H1 (cell line): Measurements from ENCODE around the gene SLC6A3. TPM values are rescaled to one million over a fixed set of nuclear protein-coding genes. Genes with fewer than 3 reads are reported as not detected.

Experiments used
- CTCF ChIA-PET: fragments of 300-600 bp; sonication (Branson Sonifier 250); formaldehyde crosslinking; loops from one replicate; lab custom pipeline; 2021; ENCODE audit not compliant: partially characterized antibody; lab: Charles Lee
- POLR2A ChIA-PET: fragments of 300-600 bp; sonication (Branson Sonifier 250); formaldehyde crosslinking; loops from one replicate; lab custom pipeline; 2021; ENCODE audit warnings: inconsistent platforms; ENCODE audit not compliant: partially characterized antibody; lab: Charles Lee
- DNase-seq, 2 experiments: peaks; one replicate each; pipeline versions ENCODE4 v3.0.0 to v3.0.0-alpha.2; 2010 to 2022; ENCODE audit warnings: low spot score in 2 of 2, low read depth in 1 of 2, mixed read lengths in 1 of 2
- FAIRE-seq: peaks from 2 replicates; lab custom pipeline; 2011; peaks lifted over from hg19 to GRCh38; lab: Jason Lieb, UNC
- H2AFZ ChIP-seq: 2 replicates; pipeline ENCODE4 v1.8.1; 2012; ENCODE audit warnings: low read length, inconsistent platforms
- H2AK5ac ChIP-seq: 2 replicates; pipeline ENCODE4 v1.6.1; 2013; ENCODE audit warnings: low read depth, low read length
- H2BK120ac ChIP-seq: replicated peaks from 2 replicates; pipeline ENCODE3; 2013; ENCODE audit warnings: low read depth, low read length, inconsistent platforms
- H2BK12ac ChIP-seq: 2 replicates; pipeline ENCODE4 v1.6.1; 2013; ENCODE audit warnings: low read depth, low read length
- H2BK15ac ChIP-seq: 2 replicates; pipeline ENCODE4 v1.6.1; 2013; ENCODE audit warnings: low read length
- H2BK20ac ChIP-seq: 2 replicates; pipeline ENCODE4 v1.6.1; 2013; ENCODE audit warnings: low read length
- H2BK5ac ChIP-seq: 2 replicates; pipeline ENCODE4 v1.6.1; 2013; ENCODE audit warnings: low read depth, low read length
- H3K14ac ChIP-seq: 2 replicates; pipeline ENCODE4 v1.6.1; 2013; ENCODE audit warnings: inconsistent platforms; ENCODE audit not compliant: insufficient read length
- H3K18ac ChIP-seq: 2 replicates; pipeline ENCODE4 v1.6.1; 2013; ENCODE audit warnings: low read length; ENCODE audit errors: extremely low read depth
- H3K23ac ChIP-seq: 2 replicates; pipeline ENCODE4 v1.6.1; 2013; ENCODE audit warnings: inconsistent platforms; ENCODE audit not compliant: insufficient read length
- H3K23me2 ChIP-seq: 2 replicates; pipeline ENCODE4 v1.6.1; 2013; ENCODE audit warnings: low read depth, low read length
- H3K27ac ChIP-seq: 2 replicates; pipeline ENCODE4 v1.6.1; 2011; ENCODE audit warnings: low read depth, low read length, inconsistent platforms
- H3K27me3 ChIP-seq, 4 experiments: replicated peaks in 1 of 4; 1 replicate in 1 of 4; 2 replicates in 3 of 4; pipeline versions ENCODE4 v1.6.1 to v1.8.1; 2011 to 2013; ENCODE audit warnings: low read length in 3 of 4, mild to moderate bottlenecking in 3 of 4, inconsistent platforms in 2 of 4, mixed read lengths in 2 of 4, moderate library complexity in 1 of 4; ENCODE audit not compliant: control insufficient read depth in 3 of 4, insufficient read depth in 3 of 4; ENCODE audit errors: extremely low read depth in 1 of 4
- H3K36me3 ChIP-seq, 4 experiments: 2 replicates each; pipeline versions ENCODE4 v1.6.1 to v1.8.1; 2011 to 2013; ENCODE audit warnings: mild to moderate bottlenecking in 4 of 4, low read length in 3 of 4, moderate library complexity in 2 of 4, control low read depth in 1 of 4, inconsistent platforms in 1 of 4; ENCODE audit not compliant: insufficient read depth in 4 of 4, control insufficient read depth in 2 of 4
- H3K4ac ChIP-seq: replicated peaks from 2 replicates; pipeline ENCODE3; 2013; ENCODE audit warnings: low read length, low read depth, mixed read lengths, inconsistent platforms; ENCODE audit not compliant: insufficient read length
- H3K4me1 ChIP-seq, 4 experiments: replicated peaks in 1 of 4; 1 replicate in 1 of 4; 2 replicates in 3 of 4; pipeline versions ENCODE4 v1.6.1 to v1.8.1; 2011 to 2013; ENCODE audit warnings: low read length in 3 of 4, inconsistent platforms in 2 of 4, mixed read lengths in 1 of 4; ENCODE audit not compliant: insufficient read depth in 4 of 4, control insufficient read depth in 3 of 4
- H3K4me2 ChIP-seq, 2 experiments: 2 replicates each; pipeline versions ENCODE4 v1.6.1 to v1.8.1; 2011 to 2013; ENCODE audit warnings: low read depth in 2 of 2, low read length in 2 of 2, control low read depth in 1 of 2, inconsistent platforms in 1 of 2, mild to moderate bottlenecking in 1 of 2; ENCODE audit not compliant: insufficient read depth in 1 of 2
- H3K4me3 ChIP-seq, 4 experiments: fragments of 200-600, 300-600 bp in 1 of 4; sonication (generic), shearing (Covaris generic), sonication (Bioruptor Twin) in 1 of 4; 2 replicates each; pipeline versions ENCODE4 v1.5.1 to v1.8.1; 2011 to 2016; ENCODE audit warnings: low read length in 4 of 4, low read depth in 3 of 4, control low read depth in 2 of 4, inconsistent platforms in 2 of 4, mild to moderate bottlenecking in 2 of 4, mixed read lengths in 1 of 4, moderate library complexity in 1 of 4; ENCODE audit not compliant: insufficient read depth in 2 of 4; ENCODE audit errors: extremely low read depth in 1 of 4
- H3K56ac ChIP-seq: replicated peaks from 2 replicates; pipeline ENCODE3; 2013; ENCODE audit warnings: low read depth, mild to moderate bottlenecking, mixed read lengths, low read length, inconsistent platforms; ENCODE audit not compliant: insufficient read length
- H3K79me1 ChIP-seq: 2 replicates; pipeline ENCODE4 v1.6.1; 2013; ENCODE audit warnings: low read depth, low read length, control low read depth
- H3K79me2 ChIP-seq, 2 experiments: 2 replicates each; pipeline versions ENCODE4 v1.6.1 to v1.8.1; 2012 to 2013; ENCODE audit warnings: low read length in 2 of 2, mild to moderate bottlenecking in 2 of 2, inconsistent platforms in 1 of 2; ENCODE audit not compliant: insufficient read depth in 2 of 2, control insufficient read depth in 1 of 2
- H3K9ac ChIP-seq, 4 experiments: replicated peaks in 1 of 4; 1 replicate in 1 of 4; 2 replicates in 3 of 4; pipeline versions ENCODE4 v1.6.1 to v1.8.1; 2011 to 2013; ENCODE audit warnings: low read depth in 3 of 4, low read length in 3 of 4, control low read depth in 2 of 4, mild to moderate bottlenecking in 2 of 4, moderate library complexity in 2 of 4, inconsistent platforms in 1 of 4; ENCODE audit errors: extremely low read depth in 1 of 4
- H3K9me3 ChIP-seq, 2 experiments: 2 replicates each; pipeline versions ENCODE4 v1.6.1 to v1.8.1; 2012 to 2013; ENCODE audit warnings: mild to moderate bottlenecking in 2 of 2, moderate library complexity in 2 of 2, control low read depth in 1 of 2, inconsistent platforms in 1 of 2, low read depth in 1 of 2, low read length in 1 of 2, mixed read lengths in 1 of 2; ENCODE audit not compliant: insufficient read depth in 2 of 2
- H4K20me1 ChIP-seq, 2 experiments: replicated peaks in 1 of 2; 2 replicates each; pipeline versions ENCODE3 to v1.8.1; 2011 to 2013; ENCODE audit warnings: inconsistent platforms in 2 of 2, low read length in 2 of 2, mild to moderate bottlenecking in 1 of 2; ENCODE audit not compliant: insufficient read depth in 2 of 2, control insufficient read depth in 1 of 2
- H4K5ac ChIP-seq: 2 replicates; pipeline ENCODE4 v1.6.1; 2013; ENCODE audit warnings: low read length, low read depth, mixed read lengths, inconsistent platforms; ENCODE audit not compliant: insufficient read length
- H4K8ac ChIP-seq: 2 replicates; pipeline ENCODE4 v1.8.0; 2013; ENCODE audit warnings: mild to moderate bottlenecking, moderate library complexity, low read length, inconsistent platforms; ENCODE audit not compliant: insufficient read depth; ENCODE audit errors: extremely low read depth
- H4K91ac ChIP-seq: replicated peaks from 2 replicates; pipeline ENCODE3; 2013; ENCODE audit warnings: low read length, mixed read lengths, inconsistent platforms; ENCODE audit not compliant: insufficient read length
- CTCF ChIP-seq, 3 experiments: IDR thresholded peaks; 1 replicate in 2 of 3; 2 replicates in 1 of 3; pipeline versions ENCODE4 v1.5.1 to v1.6.1; 2011; ENCODE audit warnings: low read length in 3 of 3, mild to moderate bottlenecking in 3 of 3, inconsistent platforms in 2 of 3, low read depth in 1 of 3, moderate library complexity in 1 of 3; ENCODE audit not compliant: insufficient read depth in 1 of 3; ENCODE audit errors: control extremely low read depth in 1 of 3
- EZH2 ChIP-seq: fragments of 200-600 bp; sonication (generic); IDR thresholded peaks from 2 replicates; pipeline ENCODE4 v1.7.1; 2012; ENCODE audit warnings: low read depth, mild to moderate bottlenecking, moderate library complexity, low read length, inconsistent platforms; ENCODE audit not compliant: severe bottlenecking
- RFX5 ChIP-seq: IDR thresholded peaks from 2 replicates; pipeline ENCODE4 v1.6.1; 2011; ENCODE audit warnings: low read depth, low read length, improper control_type of control experiment, borderline replicate concordance
- SIN3A ChIP-seq, 2 experiments: IDR thresholded peaks in 1 of 2; conservative IDR thresholded peaks in 1 of 2; 2 replicates each; pipeline ENCODE4 v1.6.1; 2011 to 2012; ENCODE audit warnings: low read length in 2 of 2, improper control_type of control experiment in 1 of 2, low read depth in 1 of 2, mild to moderate bottlenecking in 1 of 2
- SUZ12 ChIP-seq: fragments of 200-600 bp; sonication (generic); IDR thresholded peaks from 2 replicates; pipeline ENCODE4 v1.6.1; 2012; ENCODE audit warnings: mild to moderate bottlenecking, inconsistent platforms, low read length, moderate library complexity, mixed read lengths
- TCF12 ChIP-seq: IDR thresholded peaks from 2 replicates; pipeline ENCODE4 v1.6.1; 2011; ENCODE audit warnings: low read depth, mild to moderate bottlenecking, low read length
- WGBS, 2 experiments: shearing (Covaris generic) in 1 of 2; methylation state at CpG; one replicate each; pipeline versions ENCODE4 v1.1.6 to v1.1.7; 2013 to 2015; ENCODE audit warnings: low lambda C conversion rate in 2 of 2, mixed read lengths in 2 of 2, inconsistent platforms in 1 of 2, low coverage in 1 of 2, missing lambda C conversion rate in 1 of 2; ENCODE audit not compliant: insufficient replicate concordance in 2 of 2, insufficient coverage in 1 of 2, insufficient read length in 1 of 2; ENCODE audit errors: extremely low coverage in 1 of 2, missing lambda C conversion rate in 1 of 2; 5-methylcytosine and 5-hydroxymethylcytosine counted together
- polyA plus RNA-seq, 7 experiments: library from polyadenylated mRNA; depleted of rRNA in 3 of 7; stranded (reverse) in 5 of 7; unstranded in 2 of 7; fragments of >200 nt in 5 of 7; fragments of 200-250 nt in 2 of 7; gene quantifications; 1 replicate in 5 of 7; 2 replicates in 1 of 7; 4 replicates in 1 of 7; pipeline versions ENCODE4 v1.2.1 to v1.2.3, GENCODE V29; 2011 to 2013; ENCODE audit warnings: missing spikeins in 2 of 7, mixed read lengths in 2 of 7
- total RNA-seq: library from RNA; stranded (reverse); fragmentation: NEBNext Ultra II Directional; extraction: Animal tissue kit (Norgen Biotek cat#: 25700); gene quantifications from 2 replicates; pipeline ENCODE4 v1.2.1, GENCODE V29; 2021
- TF ChIP-seq, protein P1 (sequence below): IDR thresholded peaks from 2 replicates; pipeline ENCODE4 v1.6.1; 2012; ENCODE audit warnings: inconsistent platforms

The SLC6A3 gene
- total and polyA plus RNA-seq, 2 of the 8 experiments (the other 6 are each of a cell fraction or from before 2014, with no cell fraction given) = 0.48 to 0.91 TPM

- FAIRE-seq = no peak
- CTCF ChIA-PET = interaction anchor here (1.0 to 6.5 kb wide), 4 partner anchors 27 to 116 kb away, joined by 3 to 27 read pairs (median 4); no protein-coding TSS in a partner anchor
- TF ChIP-seq RFX5 (no peak), EZH2 (no peak), CTCF (IDR thresholded peaks at IDR 0.05; ENCODE audit: control extremely low read depth in 1 of 3, insufficient read depth in 1 of 3, low read depth in 1 of 3, low read length in 3 of 3) (no peak), TCF12 (no peak), SIN3A (conservative IDR thresholded peaks at IDR 0.05 in 1 of 2, IDR thresholded peaks at IDR 0.05 in 1 of 2; ENCODE audit: low read depth in 1 of 2, low read length in 2 of 2) (no peak), SUZ12 (no peak)
- TF ChIP-seq, protein P1, sequence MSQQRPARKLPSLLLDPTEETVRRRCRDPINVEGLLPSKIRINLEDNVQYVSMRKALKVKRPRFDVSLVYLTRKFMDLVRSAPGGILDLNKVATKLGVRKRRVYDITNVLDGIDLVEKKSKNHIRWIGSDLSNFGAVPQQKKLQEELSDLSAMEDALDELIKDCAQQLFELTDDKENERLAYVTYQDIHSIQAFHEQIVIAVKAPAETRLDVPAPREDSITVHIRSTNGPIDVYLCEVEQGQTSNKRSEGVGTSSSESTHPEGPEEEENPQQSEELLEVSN = no peak
Observed at GRCh38 chr5:1352231-1353219, 92.7 kb downstream of the SLC6A3 start.

More at GRCh38 chr5:1352231-1353219, 92.7 kb downstream of the SLC6A3 start:
- Histone ChIP-seq H3K4me3 (no peak overlapping the region), H3K27ac (no peak overlapping the region), H3K23ac (no peak overlapping the region), H4K91ac (no peak overlapping the region), H3K4me1 (peaks cover 0 to 8% (median under 1%) of the 10 kb centered on the region in 4 experiments; a peak in 3 of 7 replicates), H3K79me2 (no peaks in the 10 kb centered on the region), H3K18ac (no peak overlapping the region), H4K8ac (peak overlapping the region; percentile 65; the same call in 1 of the 2 replicates), H2BK20ac (no peak overlapping the region), H3K79me1 (no peaks in the 10 kb centered on the region), H4K5ac (no peak overlapping the region), H3K9ac (no peak overlapping the region), H4K20me1 (no peaks in the 10 kb centered on the region), H2AK5ac (no peak overlapping the region), H2BK15ac (no peak overlapping the region), H2BK120ac (no peak overlapping the region), H3K56ac (no peak overlapping the region), H3K9me3 (no peaks in the 10 kb centered on the region), H3K4ac (no peak overlapping the region), H3K4me2 (no peak overlapping the region), H2BK12ac (no peak overlapping the region), H3K36me3 (no peaks in the 10 kb centered on the region), H3K27me3 (no peaks in the 10 kb centered on the region), H2AFZ (no peak overlapping the region), H3K14ac (no peak overlapping the region), H3K23me2 (no peaks in the 10 kb centered on the region), H2BK5ac (no peak overlapping the region)
- WGBS, 2 experiments = 82% methylated on average over 10 of the region's 10 CpGs; no CpG with 5 or more reads in 1 of the 2 experiments
- no peak for DNase-seq
- POLR2A ChIA-PET = interaction anchor here (0.7 kb wide), 1 partner anchor 97 kb away, joined by 3 read pairs; no protein-coding TSS in a partner anchor
